ENCODE results near the gene ATG9A.

- TF ChIP-seq CTCF (IDR thresholded peaks at IDR 0.05) (no peak), POLR2A (IDR thresholded peaks at IDR 0.05) (no peak)
These were observed 664 bp upstream of the ATG9A start for GRCh38 chr2:219230059-219230540.
